GM12878 (cell line): Measurements from ENCODE around the gene CAPN8. TPM values are rescaled to one million over a fixed set of nuclear protein-coding genes. Genes with fewer than 3 reads are reported as not detected.

ENCODE experiments used
- BACH1 ChIP-seq: fragments of 450-650 bp; IDR thresholded peaks from 2 replicates; pipeline ENCODE4 v1.6.1; 2017; ENCODE audit warnings: mild to moderate bottlenecking, borderline replicate concordance
- CBX3 ChIP-seq: fragments of 200-600 bp; sonication (generic); IDR thresholded peaks from 2 replicates; pipeline ENCODE4 v1.6.1; 2016; ENCODE audit warnings: low read depth, borderline replicate concordance
- ETV6 ChIP-seq, 2 experiments: fragments of 450-650 bp in 1 of 2; IDR thresholded peaks in 1 of 2; conservative IDR thresholded peaks in 1 of 2; 2 replicates each; pipeline ENCODE4 v1.6.1; 2014; ENCODE audit warnings: antibody characterized with exemption in 1 of 2, borderline replicate concordance in 1 of 2, low read depth in 1 of 2, mild to moderate bottlenecking in 1 of 2, moderate library complexity in 1 of 2
- FOXK2 ChIP-seq: fragments of 450-650 bp; IDR thresholded peaks from 2 replicates; pipeline ENCODE4 v1.6.1; 2017; ENCODE audit warnings: mild to moderate bottlenecking, moderate library complexity
- GATAD2B ChIP-seq: fragments of 450-650 bp; conservative IDR thresholded peaks from 2 replicates; pipeline ENCODE4 v1.6.1; 2017; ENCODE audit warnings: low read depth, mild to moderate bottlenecking, moderate library complexity
- HCFC1 ChIP-seq: fragments of 150-350 bp; IDR thresholded peaks from 2 replicates; pipeline ENCODE4 v1.6.1; 2014; ENCODE audit warnings: low read length
- HDAC6 ChIP-seq: fragments of 200-600 bp; sonication (generic); IDR thresholded peaks from one replicate; pipeline ENCODE4 v1.8.0; 2017; ENCODE audit warnings: antibody characterized with exemption; ENCODE audit not compliant: unreplicated experiment
- JUNB ChIP-seq: IDR thresholded peaks from 2 replicates; pipeline ENCODE4 v1.6.1; 2016; ENCODE audit warnings: antibody characterized with exemption, mild to moderate bottlenecking
- JUND ChIP-seq: IDR thresholded peaks from 2 replicates; pipeline ENCODE4 v1.6.1; 2012; ENCODE audit warnings: low read depth, mild to moderate bottlenecking, low read length, improper control_type of control experiment, moderate library complexity
- MEF2B ChIP-seq: fragments of 450-650 bp; IDR thresholded peaks from 2 replicates; pipeline ENCODE4 v1.6.1; 2018; ENCODE audit warnings: mild to moderate bottlenecking, moderate library complexity; ENCODE audit not compliant: partially characterized antibody, poor library complexity, severe bottlenecking
- NR2F1 ChIP-seq: fragments of 450-650 bp; conservative IDR thresholded peaks from 2 replicates; pipeline ENCODE4 v1.6.1; 2017; ENCODE audit warnings: mild to moderate bottlenecking
- POU2F2 ChIP-seq: IDR thresholded peaks from 3 replicates; pipeline ENCODE4 v1.6.1; 2011; ENCODE audit warnings: low read depth, mild to moderate bottlenecking, low read length, borderline replicate concordance
- SMARCA5 ChIP-seq: fragments of 450-650 bp; IDR thresholded peaks from 2 replicates; pipeline ENCODE4 v1.6.1; 2017; ENCODE audit warnings: mild to moderate bottlenecking
- USF1 ChIP-seq: IDR thresholded peaks from 2 replicates; pipeline ENCODE4 v1.6.1; 2011; ENCODE audit warnings: borderline replicate concordance, low read depth, mild to moderate bottlenecking, moderate library complexity, mixed read lengths, low read length; ENCODE audit not compliant: insufficient read depth; ENCODE audit errors: extremely low read length
- YBX1 ChIP-seq: fragments of 450-650 bp; IDR thresholded peaks from 2 replicates; pipeline ENCODE4 v1.6.1; 2016; ENCODE audit warnings: antibody characterized with exemption
- YY1 ChIP-seq: IDR thresholded peaks from 2 replicates; pipeline ENCODE4 v1.6.1; 2011; ENCODE audit warnings: low read depth, mild to moderate bottlenecking, low read length
- ZBTB11 ChIP-seq: fragments of 450-650 bp; formaldehyde crosslinking; IDR thresholded peaks from 2 replicates; pipeline ENCODE4 v1.5.0; 2022; ENCODE audit warnings: mild to moderate bottlenecking, missing genetic modification characterization
- ZNF207 ChIP-seq: fragments of 450-650 bp; IDR thresholded peaks from 2 replicates; pipeline ENCODE4 v1.6.1; 2014; ENCODE audit warnings: antibody characterized with exemption, mild to moderate bottlenecking, borderline replicate concordance
- polyA plus RNA-seq, 11 experiments: library from polyadenylated mRNA; depleted of rRNA in 4 of 11; unstranded in 6 of 11; stranded (reverse) in 5 of 11; fragments of >200 nt; fragmentation: Nextera tagmentation in 4 of 11; fragmentation: Illumina TruSeq in 1 of 11; extraction: Ambion mirVana in 4 of 11; extraction: Trizol in 1 of 11; gene quantifications; 1 replicate in 1 of 11; 2 replicates in 10 of 11; pipeline versions ENCODE4 v1.2.1 to v1.2.3, GENCODE V29; 2011 to 2016; ENCODE audit warnings: inconsistent platforms in 2 of 11, missing spikeins in 2 of 11, low read depth in 1 of 11
- total RNA-seq, 4 experiments: library from RNA; depleted of rRNA in 3 of 4; stranded (reverse); fragments of >200 nt in 3 of 4; fragmentation: Illumina TruSeq in 1 of 4; extraction: Trizol in 1 of 4; gene quantifications; 2 replicates each; pipeline versions ENCODE4 v1.2.1 to v1.2.3, GENCODE V29; 2013 to 2021
- TF ChIP-seq, protein P1 (sequence below): fragments of 450-650 bp; formaldehyde crosslinking; IDR thresholded peaks from 2 replicates; pipeline ENCODE4 v1.4.0; 2020; ENCODE audit warnings: mild to moderate bottlenecking, moderate library complexity
- TF ChIP-seq, protein P2 (sequence below): fragments of 450-650 bp; IDR thresholded peaks from 2 replicates; pipeline ENCODE4 v1.6.1; 2017; ENCODE audit warnings: antibody characterized with exemption, mild to moderate bottlenecking, moderate library complexity

CAPN8 gene
- total and polyA plus RNA-seq, 10 of the 15 experiments (the other 5 are each of a cell fraction or from before 2014, with no cell fraction given) = 6.4 to 30.7 (median 12.3) TPM

DNA sequence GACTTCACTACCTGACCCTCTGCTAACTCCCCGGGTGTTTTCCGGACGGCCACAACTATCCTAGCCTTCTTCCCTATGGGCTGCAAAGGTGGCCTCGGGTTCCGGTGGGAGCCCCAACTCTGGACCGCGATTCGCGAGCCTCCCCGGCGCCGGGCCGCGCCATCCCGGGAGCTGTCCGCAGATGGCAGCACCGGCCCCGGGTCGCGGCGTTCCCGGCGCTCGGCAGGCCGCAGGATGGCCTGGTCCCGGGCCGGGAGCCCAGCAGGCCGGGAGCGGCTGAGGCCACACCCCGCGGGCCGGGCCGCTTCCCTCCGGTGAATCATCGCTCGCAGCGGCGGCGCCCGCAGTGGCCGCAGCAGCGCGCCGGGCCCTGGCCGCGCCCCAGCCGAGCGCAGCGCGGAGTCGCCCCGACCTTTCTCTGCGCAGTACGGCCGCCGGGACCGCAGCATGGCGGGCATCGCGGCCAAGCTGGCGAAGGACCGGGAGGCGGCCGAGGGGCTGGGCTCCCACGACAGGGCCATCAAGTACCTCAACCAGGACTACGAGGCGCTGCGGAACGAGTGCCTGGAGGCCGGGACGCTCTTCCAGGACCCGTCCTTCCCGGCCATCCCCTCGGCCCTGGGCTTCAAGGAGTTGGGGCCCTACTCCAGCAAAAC lies 46.8 kb upstream of the CAPN8 start, which contains the start of gene CAPN2 (continued):
- TF ChIP-seq, protein P1, sequence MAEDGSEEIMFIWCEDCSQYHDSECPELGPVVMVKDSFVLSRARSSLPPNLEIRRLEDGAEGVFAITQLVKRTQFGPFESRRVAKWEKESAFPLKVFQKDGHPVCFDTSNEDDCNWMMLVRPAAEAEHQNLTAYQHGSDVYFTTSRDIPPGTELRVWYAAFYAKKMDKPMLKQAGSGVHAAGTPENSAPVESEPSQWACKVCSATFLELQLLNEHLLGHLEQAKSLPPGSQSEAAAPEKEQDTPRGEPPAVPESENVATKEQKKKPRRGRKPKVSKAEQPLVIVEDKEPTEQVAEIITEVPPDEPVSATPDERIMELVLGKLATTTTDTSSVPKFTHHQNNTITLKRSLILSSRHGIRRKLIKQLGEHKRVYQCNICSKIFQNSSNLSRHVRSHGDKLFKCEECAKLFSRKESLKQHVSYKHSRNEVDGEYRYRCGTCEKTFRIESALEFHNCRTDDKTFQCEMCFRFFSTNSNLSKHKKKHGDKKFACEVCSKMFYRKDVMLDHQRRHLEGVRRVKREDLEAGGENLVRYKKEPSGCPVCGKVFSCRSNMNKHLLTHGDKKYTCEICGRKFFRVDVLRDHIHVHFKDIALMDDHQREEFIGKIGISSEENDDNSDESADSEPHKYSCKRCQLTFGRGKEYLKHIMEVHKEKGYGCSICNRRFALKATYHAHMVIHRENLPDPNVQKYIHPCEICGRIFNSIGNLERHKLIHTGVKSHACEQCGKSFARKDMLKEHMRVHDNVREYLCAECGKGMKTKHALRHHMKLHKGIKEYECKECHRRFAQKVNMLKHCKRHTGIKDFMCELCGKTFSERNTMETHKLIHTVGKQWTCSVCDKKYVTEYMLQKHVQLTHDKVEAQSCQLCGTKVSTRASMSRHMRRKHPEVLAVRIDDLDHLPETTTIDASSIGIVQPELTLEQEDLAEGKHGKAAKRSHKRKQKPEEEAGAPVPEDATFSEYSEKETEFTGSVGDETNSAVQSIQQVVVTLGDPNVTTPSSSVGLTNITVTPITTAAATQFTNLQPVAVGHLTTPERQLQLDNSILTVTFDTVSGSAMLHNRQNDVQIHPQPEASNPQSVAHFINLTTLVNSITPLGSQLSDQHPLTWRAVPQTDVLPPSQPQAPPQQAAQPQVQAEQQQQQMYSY (CRISPR knock-in tag) = no peak
- TF ChIP-seq GATAD2B = peak; percentile 90
- no peak for TF ChIP-seq JUNB
- no peak for TF ChIP-seq USF1
- TF ChIP-seq POU2F2 = no peak
- TF ChIP-seq FOXK2 = no peak
- TF ChIP-seq ETV6 (conservative IDR thresholded peaks at IDR 0.05 in 1 of 2, IDR thresholded peaks at IDR 0.05 in 1 of 2; ENCODE audit: borderline replicate concordance in 1 of 2, low read depth in 1 of 2) = no peak
- TF ChIP-seq NR2F1 = peak; percentile 69; the same call in 1 of the 2 replicates
- no peak for TF ChIP-seq ZNF207
- TF ChIP-seq HDAC6 = peak; percentile 91
- no peak for TF ChIP-seq MEF2B
- TF ChIP-seq YY1 = peak; percentile 43; the same call in 1 of the 2 replicates
- peak; percentile 55 for TF ChIP-seq BACH1
- TF ChIP-seq CBX3 = no peak
- TF ChIP-seq, protein P2, sequence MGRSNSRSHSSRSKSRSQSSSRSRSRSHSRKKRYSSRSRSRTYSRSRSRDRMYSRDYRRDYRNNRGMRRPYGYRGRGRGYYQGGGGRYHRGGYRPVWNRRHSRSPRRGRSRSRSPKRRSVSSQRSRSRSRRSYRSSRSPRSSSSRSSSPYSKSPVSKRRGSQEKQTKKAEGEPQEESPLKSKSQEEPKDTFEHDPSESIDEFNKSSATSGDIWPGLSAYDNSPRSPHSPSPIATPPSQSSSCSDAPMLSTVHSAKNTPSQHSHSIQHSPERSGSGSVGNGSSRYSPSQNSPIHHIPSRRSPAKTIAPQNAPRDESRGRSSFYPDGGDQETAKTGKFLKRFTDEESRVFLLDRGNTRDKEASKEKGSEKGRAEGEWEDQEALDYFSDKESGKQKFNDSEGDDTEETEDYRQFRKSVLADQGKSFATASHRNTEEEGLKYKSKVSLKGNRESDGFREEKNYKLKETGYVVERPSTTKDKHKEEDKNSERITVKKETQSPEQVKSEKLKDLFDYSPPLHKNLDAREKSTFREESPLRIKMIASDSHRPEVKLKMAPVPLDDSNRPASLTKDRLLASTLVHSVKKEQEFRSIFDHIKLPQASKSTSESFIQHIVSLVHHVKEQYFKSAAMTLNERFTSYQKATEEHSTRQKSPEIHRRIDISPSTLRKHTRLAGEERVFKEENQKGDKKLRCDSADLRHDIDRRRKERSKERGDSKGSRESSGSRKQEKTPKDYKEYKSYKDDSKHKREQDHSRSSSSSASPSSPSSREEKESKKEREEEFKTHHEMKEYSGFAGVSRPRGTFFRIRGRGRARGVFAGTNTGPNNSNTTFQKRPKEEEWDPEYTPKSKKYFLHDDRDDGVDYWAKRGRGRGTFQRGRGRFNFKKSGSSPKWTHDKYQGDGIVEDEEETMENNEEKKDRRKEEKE = no peak
- TF ChIP-seq JUND = no peak
- no peak for TF ChIP-seq HCFC1
- no peak for TF ChIP-seq YBX1
- TF ChIP-seq ZBTB11 (CRISPR knock-in tag) = no peak
- TF ChIP-seq SMARCA5 = peak; percentile 38; the same call in 1 of the 2 replicates
